Neural cell (in vitro differentiated cells): ENCODE results near the gene ITGA11. TPM values are rescaled to one million over a fixed set of nuclear protein-coding genes. Genes with fewer than 3 reads are reported as not detected.

Source experiments
- H2AFZ ChIP-seq: fragments of 200-600, 300-800 bp; sonication (generic), shearing (Covaris generic); 2 replicates; pipeline ENCODE4 v1.6.0; 2014; ENCODE audit warnings: low read depth, mild to moderate bottlenecking, antibody characterized with exemption, low read length, moderate library complexity
- H3F3A ChIP-seq: fragments of 200-600 bp; shearing (Covaris generic); 2 replicates; pipeline ENCODE4 v1.6.1; 2016; ENCODE audit warnings: mild to moderate bottlenecking, moderate library complexity, mixed read lengths, antibody characterized with exemption, low read length; ENCODE audit not compliant: insufficient read depth, poor library complexity, severe bottlenecking
- H3K27ac ChIP-seq: fragments of 200-600, 300-800 bp; sonication (generic), shearing (Covaris generic); 2 replicates; pipeline ENCODE4 v1.5.1; 2014; ENCODE audit warnings: mild to moderate bottlenecking, low read length, moderate library complexity
- H3K27me3 ChIP-seq: fragments of 300-800, 200-600 bp; sonication (generic), shearing (Covaris generic); 2 replicates; pipeline ENCODE4 v1.6.0; 2014; ENCODE audit warnings: mild to moderate bottlenecking, low read depth, low read length, moderate library complexity; ENCODE audit not compliant: insufficient read depth
- H3K36me3 ChIP-seq: fragments of 300-800, 200-600 bp; sonication (generic), shearing (Covaris generic); 2 replicates; pipeline ENCODE4 v1.5.1; 2014; ENCODE audit warnings: mild to moderate bottlenecking, antibody characterized with exemption, low read length, moderate library complexity; ENCODE audit not compliant: insufficient read depth
- H3K4me2 ChIP-seq: fragments of 300-800, 200-600 bp; sonication (generic), shearing (Covaris generic); 2 replicates; pipeline ENCODE4 v1.6.0; 2014; ENCODE audit warnings: mild to moderate bottlenecking, low read length
- H3K4me3 ChIP-seq: fragments of 300-800, 200-600 bp; sonication (generic), shearing (Covaris generic); 2 replicates; pipeline ENCODE4 v1.5.1; 2014; ENCODE audit warnings: mild to moderate bottlenecking, low read length, moderate library complexity
- H3K79me2 ChIP-seq: fragments of 200-600 bp; shearing (Covaris generic); replicated peaks from 2 replicates; pipeline ENCODE4 v1.6.0; 2014; ENCODE audit warnings: mild to moderate bottlenecking, low read length, moderate library complexity; ENCODE audit not compliant: insufficient read depth
- H3K9ac ChIP-seq: fragments of 300-800, 200-600 bp; sonication (generic), shearing (Covaris generic); 2 replicates; pipeline ENCODE4 v1.6.1; 2016; ENCODE audit warnings: mild to moderate bottlenecking, low read length, mixed read lengths
- H3K9me2 ChIP-seq: fragments of 200-600 bp; shearing (Covaris generic); 2 replicates; pipeline ENCODE4 v1.6.1; 2016; ENCODE audit warnings: mild to moderate bottlenecking, low read length, mixed read lengths; ENCODE audit not compliant: insufficient read depth
- H3K9me3 ChIP-seq: fragments of 200-600, 300-800 bp; sonication (generic), shearing (Covaris generic); 2 replicates; pipeline ENCODE4 v1.6.1; 2016; ENCODE audit warnings: mild to moderate bottlenecking, mixed run types, low read length, moderate library complexity, mixed read lengths
- H4K20me1 ChIP-seq: fragments of 200-600 bp; shearing (Covaris generic); 2 replicates; pipeline ENCODE4 v1.6.1; 2016; ENCODE audit warnings: mild to moderate bottlenecking, mixed run types; ENCODE audit not compliant: insufficient read depth
- CTCF ChIP-seq: fragments of 450-650 bp; IDR thresholded peaks from 2 replicates; pipeline ENCODE4 v1.5.1; 2014; ENCODE audit warnings: antibody characterized with exemption, mild to moderate bottlenecking, moderate library complexity; ENCODE audit not compliant: poor library complexity, severe bottlenecking
- EP300 ChIP-seq: fragments of 450-650 bp; conservative IDR thresholded peaks from 2 replicates; pipeline ENCODE4 v1.6.1; 2014; ENCODE audit warnings: antibody characterized with exemption, mild to moderate bottlenecking, moderate library complexity; ENCODE audit not compliant: poor library complexity, severe bottlenecking
- EZH2 ChIP-seq: fragments of 200-600, 300-800 bp; shearing (Covaris generic), sonication (generic); IDR thresholded peaks from 2 replicates; pipeline ENCODE4 v1.6.1; 2014; ENCODE audit warnings: antibody characterized with exemption, low read length, borderline replicate concordance, mild to moderate bottlenecking; ENCODE audit not compliant: insufficient read depth, poor library complexity, severe bottlenecking
- MXI1 ChIP-seq: fragments of 450-650 bp; conservative IDR thresholded peaks from 2 replicates; pipeline ENCODE4 v1.6.1; 2014; ENCODE audit warnings: antibody characterized with exemption, mild to moderate bottlenecking; ENCODE audit not compliant: poor library complexity, severe bottlenecking
- POLR2AphosphoS5 ChIP-seq: IDR thresholded peaks from 2 replicates; pipeline ENCODE4 v1.6.1; 2012
- RAD21 ChIP-seq: fragments of 450-650 bp; conservative IDR thresholded peaks from 2 replicates; pipeline ENCODE4 v1.6.1; 2014; ENCODE audit warnings: antibody characterized with exemption, mild to moderate bottlenecking, moderate library complexity
- REST ChIP-seq: IDR thresholded peaks from 2 replicates; pipeline ENCODE4 v1.6.1; 2012; ENCODE audit warnings: borderline replicate concordance
- SMC3 ChIP-seq: fragments of 450-650 bp; conservative IDR thresholded peaks from 2 replicates; pipeline ENCODE4 v1.6.1; 2014; ENCODE audit warnings: antibody characterized with exemption, mild to moderate bottlenecking, moderate library complexity; ENCODE audit not compliant: poor library complexity
- TAF1 ChIP-seq: IDR thresholded peaks from 2 replicates; pipeline ENCODE4 v1.6.1; 2012; ENCODE audit warnings: low read depth
- polyA plus RNA-seq: library from polyadenylated mRNA; depleted of rRNA; stranded (reverse); fragments of >200 nt; gene quantifications from 2 replicates; pipeline ENCODE4 v1.2.3, GENCODE V29; 2014

The ITGA11 gene
- polyA plus RNA-seq, 1 donor from 2014 or later: not detected

GRCh38 chr15:68450192-68450591 lies 18.2 kb upstream of the ITGA11 start:
- no peak overlapping the region for H3K4me2 ChIP-seq
- H3K4me3 ChIP-seq: no peak overlapping the region
- H3K9ac ChIP-seq: no peak overlapping the region
- no peak overlapping the region for H3K27ac ChIP-seq
- H3K9me2 ChIP-seq: no peaks in the 10 kb centered on the region
- no peaks in the 10 kb centered on the region for H3K27me3 ChIP-seq
- H3K36me3 ChIP-seq: no peaks in the 10 kb centered on the region
- no peaks in the 10 kb centered on the region for H3K9me3 ChIP-seq
- H2AFZ ChIP-seq: no peak overlapping the region
- no peaks in the 10 kb centered on the region for H3F3A ChIP-seq
- TF ChIP-seq POLR2AphosphoS5: no peak
- no peak for TF ChIP-seq EP300
- no peak for TF ChIP-seq MXI1
- no peak for TF ChIP-seq TAF1
- TF ChIP-seq CTCF: no peak
- no peak for TF ChIP-seq REST
- no peak for TF ChIP-seq RAD21
- no peak for TF ChIP-seq SMC3
- no peak for TF ChIP-seq EZH2
- H4K20me1 ChIP-seq: no peaks in the 10 kb centered on the region
- H3K79me2 ChIP-seq: no peaks in the 10 kb centered on the region

GRCh38 chr15:68449389-68449788 lies 17.4 kb upstream of the ITGA11 start:
- Histone ChIP-seq H3F3A (no peaks in the 10 kb centered on the region), H3K9ac (no peak overlapping the region), H2AFZ (no peak overlapping the region), H3K9me2 (no peaks in the 10 kb centered on the region), H4K20me1 (no peaks in the 10 kb centered on the region), H3K27ac (no peak overlapping the region), H3K4me2 (no peak overlapping the region), H3K27me3 (no peaks in the 10 kb centered on the region), H3K4me3 (no peak overlapping the region), H3K79me2 (no peaks in the 10 kb centered on the region), H3K36me3 (no peaks in the 10 kb centered on the region), H3K9me3 (no peaks in the 10 kb centered on the region)
- TF ChIP-seq TAF1 (no peak), RAD21 (no peak), REST (no peak), SMC3 (no peak), EP300 (no peak), POLR2AphosphoS5 (no peak), MXI1 (no peak), CTCF (no peak), EZH2 (no peak)
